ENCODE results near the gene SCN1A.

Gene SCN1A

DNA sequence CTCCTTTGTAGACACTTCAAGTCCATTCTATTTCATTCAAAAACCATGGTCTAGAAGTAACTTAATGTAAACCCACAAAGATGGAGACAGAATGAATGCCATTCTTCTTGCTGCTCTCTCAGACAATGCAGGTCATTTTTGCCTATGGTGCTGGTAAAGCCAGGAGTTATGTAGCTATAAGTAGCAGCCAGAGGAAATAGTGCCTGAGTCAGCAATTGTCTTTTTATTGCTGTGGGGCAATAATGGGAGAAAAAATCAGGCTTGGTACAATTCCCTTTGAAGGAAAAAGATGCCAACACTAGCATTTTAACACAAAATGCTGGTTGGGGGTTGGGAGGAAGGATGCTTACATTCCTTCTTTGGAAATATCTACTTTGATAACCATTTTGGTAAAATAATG lies 43.5 kb downstream of the SCN1A start:
- no peak for DNase-seq (ENCODE audit: extremely low read depth in 1 of 2, low read depth in 1 of 2)

DNA sequence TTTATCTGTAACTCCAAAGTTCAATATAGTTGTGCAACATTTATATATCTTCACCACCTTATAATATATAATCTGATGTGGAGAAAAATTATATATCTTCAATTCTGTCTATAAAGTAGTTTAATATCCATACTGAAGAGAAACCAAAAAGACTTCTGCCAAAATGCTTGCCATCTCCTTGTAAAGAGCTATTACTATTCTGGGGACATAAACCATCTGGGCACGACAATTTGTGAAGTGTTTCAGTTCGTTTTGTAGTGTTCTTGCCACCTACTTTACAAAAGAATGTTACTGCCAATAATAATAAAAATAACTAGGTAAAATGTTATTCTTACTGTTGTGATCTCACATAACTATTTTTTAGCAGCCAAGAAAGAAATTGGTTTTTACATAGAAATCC lies 45.1 kb downstream of the SCN1A start:
- no peak for DNase-seq (ENCODE audit: extremely low read depth in 1 of 2, low read depth in 1 of 2)

DNA sequence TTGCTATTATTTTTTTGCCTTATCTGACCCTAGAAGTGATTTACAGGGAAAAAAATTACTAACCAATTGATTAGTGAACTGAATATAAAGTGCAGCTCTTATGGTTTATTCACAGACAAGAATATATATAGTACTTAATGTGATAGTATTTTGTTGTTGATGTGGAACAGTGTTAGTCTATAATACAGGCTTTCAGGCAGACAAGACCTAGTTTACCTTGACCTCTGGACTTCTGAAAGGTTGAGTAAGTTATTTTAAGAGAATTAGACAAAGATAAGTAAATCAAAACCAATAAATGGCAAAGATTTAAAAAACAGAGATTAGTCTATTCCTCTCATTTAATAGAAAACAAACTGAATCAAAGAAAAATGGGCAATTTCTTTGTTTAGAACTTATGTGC lies 46.0 kb downstream of the SCN1A start:
- DNase-seq (ENCODE audit: extremely low read depth in 1 of 2, low read depth in 1 of 2) = no peak

DNA sequence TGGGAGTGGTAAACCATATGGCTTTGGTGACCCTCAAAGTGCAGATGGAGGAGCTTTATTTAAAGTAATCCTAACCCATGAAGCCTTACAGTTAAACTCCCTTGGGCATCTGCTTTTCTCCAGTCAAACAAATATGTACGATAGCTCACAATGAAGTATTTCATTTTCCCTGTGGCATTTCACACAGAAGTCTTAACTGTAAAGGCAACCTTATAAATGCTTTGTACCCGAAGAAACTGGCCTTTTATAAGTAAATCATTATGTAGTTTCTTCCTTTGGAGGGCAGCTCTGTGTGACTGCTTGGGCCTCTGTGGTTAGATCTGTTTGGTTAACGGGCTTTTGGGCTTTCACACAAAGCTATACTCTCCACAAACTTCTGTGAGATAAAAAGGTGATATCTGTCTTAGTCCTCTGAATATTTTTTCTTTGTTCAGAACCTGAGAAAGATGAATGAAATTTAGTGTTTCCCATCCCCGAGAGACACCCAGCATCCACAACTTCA lies 46.6 kb downstream of the SCN1A start:
- no peak for DNase-seq (ENCODE audit: extremely low read depth in 1 of 2, low read depth in 1 of 2)

DNA sequence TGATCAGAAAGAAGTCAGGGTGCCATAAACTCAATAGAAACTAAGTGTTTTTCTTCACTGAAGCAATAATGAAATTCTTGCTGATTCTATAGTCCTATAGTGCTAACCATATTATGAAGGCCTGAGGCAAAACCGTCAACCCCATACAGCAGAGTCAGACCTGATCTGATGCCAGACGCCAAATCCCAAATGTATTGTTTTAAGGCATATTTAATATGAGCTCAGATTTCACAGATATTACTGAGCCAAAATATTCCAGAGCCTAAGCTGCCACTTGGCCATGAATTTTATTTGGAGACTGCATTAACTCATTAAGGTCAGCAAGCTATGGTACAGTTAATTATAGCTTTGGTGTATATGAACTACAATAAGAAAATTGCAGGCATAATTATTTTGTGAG lies 53.4 kb downstream of the SCN1A start:
- DNase-seq (ENCODE audit: extremely low read depth in 1 of 2, low read depth in 1 of 2) = no peak

DNA sequence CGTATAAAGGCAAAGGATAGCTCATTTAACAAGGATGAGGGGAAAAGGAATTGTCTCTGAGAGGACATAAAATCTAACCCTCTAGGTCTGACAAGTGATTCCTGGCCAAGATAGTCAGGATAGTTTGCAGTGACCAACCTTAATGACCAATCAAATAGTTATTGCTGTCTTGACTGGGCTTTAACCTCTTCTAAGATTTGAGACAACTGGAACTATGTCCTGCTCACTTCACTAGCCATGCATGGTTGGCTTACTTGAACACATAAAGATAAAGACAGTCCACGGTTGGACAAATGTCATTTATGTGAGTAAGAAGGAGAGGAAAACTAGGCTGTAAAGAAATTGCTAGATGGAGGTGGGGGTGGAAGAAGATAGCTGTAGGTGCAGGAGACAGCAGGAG lies 53.8 kb downstream of the SCN1A start:
- DNase-seq (ENCODE audit: extremely low read depth in 1 of 2, low read depth in 1 of 2) = no peak

DNA sequence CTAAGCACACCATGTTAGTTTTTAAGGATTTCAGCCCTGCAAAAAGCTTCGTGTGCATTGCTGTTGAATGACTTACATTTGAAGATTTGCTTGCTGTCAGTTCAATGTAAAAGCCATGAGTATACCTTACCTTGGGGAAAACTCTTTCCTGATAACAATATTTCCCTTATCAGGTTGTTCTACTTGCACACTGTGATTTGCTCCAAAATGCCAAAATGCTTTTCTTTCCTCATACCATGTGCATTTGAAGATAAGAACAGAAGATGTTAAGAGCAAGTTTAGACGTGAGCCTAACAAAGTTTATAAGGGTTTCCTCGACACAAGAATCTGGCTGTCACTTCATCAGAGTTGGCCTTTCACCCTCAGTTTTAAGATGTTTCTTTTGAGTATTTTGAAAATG lies 57.6 kb downstream of the SCN1A start:
- DNase-seq (ENCODE audit: extremely low read depth in 1 of 2, low read depth in 1 of 2) = no peak

DNA sequence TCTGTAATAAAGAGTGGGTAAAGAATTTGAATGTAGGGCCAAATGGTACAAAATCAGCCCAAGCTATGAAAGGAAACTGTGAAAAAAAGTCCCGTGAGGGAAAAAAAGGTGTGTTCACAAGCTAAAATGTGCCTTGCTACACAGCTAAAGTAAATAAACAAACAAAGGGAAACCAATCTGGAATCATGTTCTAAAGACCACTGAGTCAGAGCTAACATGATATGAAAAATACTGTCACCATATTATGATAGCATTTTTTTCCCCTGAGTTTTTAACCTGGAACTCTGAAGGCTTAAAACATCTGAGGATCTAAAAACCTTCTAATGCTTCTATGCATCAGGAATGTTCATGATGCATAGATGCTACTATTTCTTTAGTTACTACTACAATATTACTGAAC lies 58.8 kb downstream of the SCN1A start:
- DNase-seq (ENCODE audit: extremely low read depth in 1 of 2, low read depth in 1 of 2) = no peak

- no peak for DNase-seq (ENCODE audit: extremely low read depth in 1 of 2, low read depth in 1 of 2)
These were observed 60.6 kb downstream of the SCN1A start for GRCh38 chr2:166067229-166067628.

DNA sequence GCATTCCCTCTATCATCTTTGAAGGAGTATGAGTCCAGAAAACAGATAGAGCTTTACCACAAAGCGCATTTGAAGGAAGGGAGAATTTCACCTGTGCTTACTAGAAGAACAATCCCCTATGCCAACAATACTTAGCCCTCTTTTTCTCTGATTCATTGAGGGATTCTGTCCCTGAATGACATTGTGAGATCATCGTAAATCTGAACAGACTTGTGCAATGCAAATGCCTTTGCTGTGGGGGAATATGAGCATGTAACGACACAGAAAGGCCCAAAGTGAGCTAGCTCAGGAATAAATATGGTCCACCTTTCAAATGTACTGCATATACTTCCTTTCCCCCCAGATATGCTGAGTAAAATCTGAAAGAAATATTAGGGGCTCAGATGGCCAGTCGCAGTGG lies 67.6 kb downstream of the SCN1A start:
- DNase-seq (ENCODE audit: extremely low read depth in 1 of 2, low read depth in 1 of 2) = no peak

DNA sequence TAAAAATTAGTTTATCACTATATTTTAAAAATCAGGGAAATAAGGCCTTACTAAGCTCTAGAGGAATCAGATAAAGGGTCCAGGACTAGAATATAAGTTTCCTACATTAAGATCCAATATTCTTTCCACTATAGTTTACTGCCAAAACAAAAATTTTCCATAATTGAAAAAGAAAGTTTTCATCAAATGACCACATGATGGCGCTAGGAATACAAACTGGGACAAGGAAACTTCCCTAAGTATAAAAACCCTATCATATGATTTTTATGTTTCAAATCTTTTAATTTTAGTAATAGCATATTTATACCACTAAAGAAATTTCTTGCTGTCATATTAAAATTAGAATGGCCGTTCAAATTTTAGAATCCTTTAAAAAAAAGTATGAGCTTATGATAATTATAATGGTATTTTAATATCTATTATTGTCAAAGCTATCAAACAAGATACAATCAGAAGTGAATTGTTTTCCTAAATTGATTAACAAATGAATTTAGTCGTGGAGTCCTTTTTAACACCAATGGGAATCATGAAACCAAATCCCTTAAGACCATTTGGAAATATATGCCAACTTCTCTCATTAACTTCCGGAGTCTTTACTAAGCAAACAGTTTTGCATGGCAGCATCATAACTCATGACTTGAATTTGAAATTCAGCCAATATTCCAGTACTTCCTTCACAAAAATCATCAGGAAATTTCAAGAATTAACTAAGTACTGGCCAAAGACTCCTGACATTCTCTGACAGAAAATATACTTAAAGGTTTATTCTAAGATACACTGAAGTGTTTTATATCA lies 70.3 kb downstream of the SCN1A start:
- DNase-seq (ENCODE audit: extremely low read depth in 1 of 2, low read depth in 1 of 2) = no peak

DNA sequence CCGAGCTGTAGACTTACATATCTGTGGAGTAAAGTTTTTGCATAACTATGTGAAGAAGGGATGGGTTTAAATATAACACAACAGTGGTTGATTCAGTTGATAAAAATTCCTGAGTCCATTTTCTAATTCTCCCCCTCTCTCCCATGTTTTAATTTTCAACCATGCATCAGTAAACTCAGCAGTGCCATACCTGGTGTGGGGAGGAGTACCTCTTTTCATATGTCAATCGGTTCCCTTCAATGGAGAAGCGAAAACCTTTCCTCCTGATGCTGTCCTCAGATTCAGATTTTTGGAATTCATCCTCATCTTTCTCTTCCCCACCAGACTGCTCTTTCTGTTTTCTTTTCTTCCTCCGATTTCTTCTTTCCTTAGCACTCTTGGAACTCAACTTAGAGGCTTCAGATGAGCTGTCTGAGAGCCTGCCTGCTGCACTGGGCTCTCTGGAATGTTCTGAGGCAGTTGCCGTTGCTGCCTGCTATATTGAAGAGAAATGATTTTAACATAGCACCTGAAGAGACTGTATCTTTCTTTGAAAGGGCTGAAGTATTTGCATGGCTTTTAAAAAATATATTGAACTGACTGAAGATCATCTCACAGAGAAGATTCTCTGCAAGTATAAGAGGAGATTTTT lies 82.9 kb downstream of the SCN1A start:
- no peak for DNase-seq (ENCODE audit: extremely low read depth in 1 of 2, low read depth in 1 of 2)

DNA sequence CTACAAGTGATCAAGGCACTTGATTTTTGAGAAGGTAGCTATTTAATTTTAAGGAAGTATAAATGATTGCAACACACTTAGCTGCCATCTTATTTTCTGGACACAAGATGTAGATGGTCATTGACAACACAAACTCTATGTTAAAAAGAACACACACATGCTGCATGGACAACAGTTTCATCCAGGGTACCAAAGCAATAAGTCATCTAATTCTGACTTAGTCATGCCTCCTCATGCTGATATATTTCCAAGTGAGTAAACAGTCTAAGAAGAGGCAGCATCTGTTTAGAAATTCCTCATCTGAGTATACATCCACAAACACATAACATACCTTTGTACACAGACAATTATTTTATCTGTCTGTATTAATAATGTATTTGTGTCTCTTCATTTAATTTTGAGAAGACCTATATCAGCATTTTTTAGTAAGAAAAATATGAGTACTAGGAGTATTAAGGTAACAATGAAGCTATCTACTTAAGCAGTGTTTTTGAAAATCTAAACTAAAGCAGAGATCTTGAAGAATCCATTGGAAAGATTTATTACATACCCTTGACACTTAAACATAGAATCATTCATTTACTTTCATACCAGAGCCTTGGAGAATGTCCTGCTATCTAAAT lies 84.9 kb downstream of the SCN1A start:
- DNase-seq (ENCODE audit: extremely low read depth in 1 of 2, low read depth in 1 of 2) = no peak

- DNase-seq (ENCODE audit: extremely low read depth in 1 of 2, low read depth in 1 of 2) = no peak
These were observed 85.5 kb downstream of the SCN1A start for GRCh38 chr2:166042356-166042755.

DNA sequence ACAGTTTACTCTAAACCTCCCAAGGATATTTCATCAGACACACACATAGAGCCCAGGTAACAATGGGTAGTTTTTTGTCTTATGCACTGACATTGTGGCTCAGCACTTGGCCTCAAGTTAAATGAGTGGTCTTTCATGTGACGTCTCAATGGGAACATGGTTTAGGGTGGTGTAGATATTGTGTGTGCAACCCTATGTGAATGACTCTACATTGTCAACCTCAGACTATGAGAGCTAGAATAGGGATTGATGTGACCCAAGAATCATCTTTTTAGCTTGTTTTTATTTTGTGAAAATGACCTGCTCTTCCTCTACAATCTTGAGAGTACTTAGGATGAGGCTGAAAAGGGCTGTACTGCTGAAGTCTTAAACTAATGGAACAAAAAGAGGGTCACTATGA lies 86.2 kb downstream of the SCN1A start:
- DNase-seq (ENCODE audit: extremely low read depth in 1 of 2, low read depth in 1 of 2) = no peak

GRCh38 chr2:166032361-166032760 lies 95.5 kb downstream of the SCN1A start:
- no peak for DNase-seq (ENCODE audit: extremely low read depth in 1 of 2, low read depth in 1 of 2)

DNA sequence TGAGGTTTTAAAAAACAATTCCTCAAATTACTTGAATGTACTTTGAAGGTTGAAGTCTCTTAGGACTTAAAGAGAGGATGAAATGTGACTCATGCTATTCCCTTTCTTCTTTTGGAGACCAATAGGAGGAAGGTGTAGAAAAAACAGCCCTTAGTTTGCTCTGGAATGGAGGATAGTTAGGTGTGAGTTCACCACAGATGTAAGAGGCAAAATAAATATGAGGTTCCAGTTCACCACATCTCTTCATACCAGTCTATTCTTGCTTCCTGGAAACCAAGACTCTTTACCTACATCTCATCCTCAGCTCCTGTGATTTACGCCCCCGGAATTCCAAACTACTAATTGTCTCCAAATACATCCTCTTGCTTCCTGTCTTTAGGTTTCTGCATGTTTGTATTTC lies 96.8 kb downstream of the SCN1A start:
- no peak for DNase-seq (ENCODE audit: extremely low read depth in 1 of 2, low read depth in 1 of 2)

GRCh38 chr2:166025313-166025712 lies 102.5 kb downstream of the SCN1A start:
- DNase-seq (ENCODE audit: extremely low read depth in 1 of 2, low read depth in 1 of 2) = no peak

- no peak for DNase-seq (ENCODE audit: extremely low read depth in 1 of 2, low read depth in 1 of 2)
These were observed 110.6 kb downstream of the SCN1A start for GRCh38 chr2:166017208-166017607.

DNA sequence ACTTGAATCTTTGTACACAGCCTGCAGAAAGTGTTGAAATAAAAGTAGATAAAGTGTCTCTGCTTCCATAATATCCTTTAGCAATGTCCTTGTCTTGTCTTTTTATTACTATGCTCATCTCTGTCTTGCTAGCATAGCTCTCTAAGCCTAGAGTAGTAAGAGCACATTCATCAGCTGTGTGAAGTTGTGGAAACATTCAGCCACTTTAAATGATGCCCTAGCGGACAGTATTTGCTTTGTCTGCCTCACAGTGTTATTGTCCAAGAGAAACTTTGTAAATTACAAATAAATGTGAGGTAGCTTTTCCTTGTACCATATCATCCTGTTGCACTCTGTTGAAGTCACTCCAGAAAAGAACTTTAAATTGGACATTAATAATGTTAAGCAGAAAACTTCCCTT lies 113.9 kb downstream of the SCN1A start:
- DNase-seq (ENCODE audit: extremely low read depth in 1 of 2, low read depth in 1 of 2) = no peak

DNA sequence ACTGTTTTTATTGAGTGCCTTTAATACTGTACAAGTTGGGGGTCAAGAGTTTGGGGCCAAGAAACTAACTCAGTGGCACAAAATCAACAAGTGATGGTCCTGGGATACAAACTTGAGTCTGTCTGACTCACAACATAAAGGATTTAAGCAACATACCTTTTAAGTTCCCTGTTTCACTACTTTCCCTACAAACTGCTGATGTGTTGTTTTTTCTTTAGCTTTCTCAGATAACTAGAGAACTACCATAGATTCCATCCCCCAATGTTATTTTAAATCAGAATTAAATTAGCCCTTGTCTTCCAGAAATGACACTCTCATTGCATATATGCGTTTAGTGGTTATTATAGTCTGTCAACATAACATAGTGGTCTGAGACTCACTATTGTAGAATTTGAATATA lies 116.2 kb downstream of the SCN1A start:
- no peak for DNase-seq (ENCODE audit: extremely low read depth in 1 of 2, low read depth in 1 of 2)

DNA sequence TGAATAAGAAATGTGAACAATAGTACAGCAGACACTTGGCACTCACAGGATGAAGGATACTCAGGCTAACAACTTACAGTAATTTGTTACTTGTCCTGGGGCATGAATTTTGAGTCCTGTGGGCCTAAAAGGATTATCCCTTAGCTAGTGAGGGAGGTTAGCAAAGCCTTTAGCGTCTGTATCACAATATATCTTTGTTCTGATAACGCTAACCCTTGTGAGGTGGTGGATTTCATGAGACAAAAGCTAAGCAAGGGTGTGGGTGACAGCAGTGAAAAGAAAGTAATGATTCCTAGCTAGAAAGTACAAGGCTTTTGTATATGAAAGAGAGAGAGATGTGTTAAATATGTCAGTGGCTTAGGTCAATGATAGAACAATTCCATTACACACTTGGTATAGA lies 127.4 kb downstream of the SCN1A start:
- no peak for DNase-seq (ENCODE audit: extremely low read depth in 1 of 2, low read depth in 1 of 2)

Measured in stimulated activated CD8-positive, alpha-beta memory T cell treated with anti-CD3 and anti-CD28 coated beads, Interleukin-7, amount 100 ng/mL, for 48 hours (primary cell).